NCI-H2171 (cell line): ENCODE measurements around the gene MCF2L.
A peak's percentile ranks its signal among the peaks of the same experiment; 100 is the strongest.

Experiments
- DNase-seq: peaks from one replicate; lab custom pipeline; 2025; lab: John Stamatoyannopoulos, UW

MCF2L gene

GRCh38 chr13:112962911-112963625 lies 5.9 kb upstream of the MCF2L start:
- DNase-seq = no peak

GRCh38 chr13:112963641-112964040 lies 5.4 kb upstream of the MCF2L start:
- no peak for DNase-seq

- no peak for DNase-seq
These were observed 4.0 kb upstream of the MCF2L start for GRCh38 chr13:112964971-112965492.

- DNase-seq = no peak
These were observed 3.4 kb upstream of the MCF2L start for GRCh38 chr13:112965573-112966115.

GRCh38 chr13:112966776-112967175 lies 2.2 kb upstream of the MCF2L start:
- DNase-seq = no peak

- no peak for DNase-seq
These were observed 1.2 kb upstream of the MCF2L start for GRCh38 chr13:112967686-112968379.

GRCh38 chr13:112968380-112968909 lies 569 bp upstream of the MCF2L start:
- peak; percentile 77 for DNase-seq

GRCh38 chr13:112969692-112970338 lies 801 bp downstream of the MCF2L start:
- DNase-seq = no peak

GRCh38 chr13:112970552-112971287 lies 1.7 kb downstream of the MCF2L start:
- no peak for DNase-seq

- no peak for DNase-seq
These were observed 2.3 kb downstream of the MCF2L start for GRCh38 chr13:112971288-112971643.

- DNase-seq = no peak
These were observed 3.2 kb downstream of the MCF2L start for GRCh38 chr13:112972258-112972657.

GRCh38 chr13:112972867-112973576 lies 4.0 kb downstream of the MCF2L start:
- no peak for DNase-seq

GRCh38 chr13:112973577-112973951 lies 4.5 kb downstream of the MCF2L start:
- no peak for DNase-seq

GRCh38 chr13:112974125-112974524 lies 5.1 kb downstream of the MCF2L start:
- DNase-seq = no peak

- no peak for DNase-seq
These were observed 5.7 kb downstream of the MCF2L start for GRCh38 chr13:112974671-112975070.

- no peak for DNase-seq
These were observed 6.5 kb downstream of the MCF2L start for GRCh38 chr13:112975401-112975939.

GRCh38 chr13:112976526-112976925 lies 7.5 kb downstream of the MCF2L start:
- DNase-seq = no peak

- DNase-seq = no peak
These were observed 8.1 kb downstream of the MCF2L start for GRCh38 chr13:112977091-112977490.

- DNase-seq = no peak
These were observed 8.5 kb downstream of the MCF2L start for GRCh38 chr13:112977525-112977924.

- DNase-seq = no peak
These were observed 9.8 kb downstream of the MCF2L start for GRCh38 chr13:112978561-112979405.
